Non-pigmented ciliary epithelial cell (primary cell): ENCODE data around the gene INPP5J.
"Not testable (repeated sequence)": the region's sequence is repeated elsewhere in the genome, so short reads cannot be mapped to it uniquely, and the experiment has no call there.

Experiments
- DNase-seq: peaks from one replicate; pipeline ENCODE4 v3.0.0-alpha.2; 2010; ENCODE audit warnings: low read depth

INPP5J gene

GRCh38 chr22:31150615-31151014 lies 27.8 kb downstream of the INPP5J start:
- DNase-seq = no peak

GRCh38 chr22:31151872-31152271 lies 29.1 kb downstream of the INPP5J start:
- no peak for DNase-seq

- DNase-seq = no peak
Observed at GRCh38 chr22:31153357-31153756, 30.6 kb downstream of the INPP5J start.

- no peak for DNase-seq
Observed at GRCh38 chr22:31154975-31155374, 32.2 kb downstream of the INPP5J start.

DNA sequence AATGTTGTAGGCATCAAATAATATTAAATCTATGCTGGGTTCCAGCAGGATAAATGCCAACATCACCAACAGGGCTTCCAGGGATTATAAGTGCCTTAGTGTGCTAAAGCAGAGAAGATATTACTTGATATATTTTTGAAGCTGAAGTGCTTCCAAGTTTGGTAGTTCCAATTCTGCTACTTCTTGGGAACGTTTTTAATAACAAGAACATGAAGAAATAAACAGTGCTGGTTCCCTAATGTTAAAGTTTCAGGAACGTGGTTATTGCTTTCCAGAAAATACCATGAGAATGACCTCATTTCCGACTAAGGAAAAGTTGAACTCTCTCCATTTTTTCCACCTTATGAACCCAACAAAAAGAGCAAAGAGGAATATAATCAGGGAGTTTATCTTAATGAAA lies 32.7 kb downstream of the INPP5J start:
- DNase-seq = no peak

DNA sequence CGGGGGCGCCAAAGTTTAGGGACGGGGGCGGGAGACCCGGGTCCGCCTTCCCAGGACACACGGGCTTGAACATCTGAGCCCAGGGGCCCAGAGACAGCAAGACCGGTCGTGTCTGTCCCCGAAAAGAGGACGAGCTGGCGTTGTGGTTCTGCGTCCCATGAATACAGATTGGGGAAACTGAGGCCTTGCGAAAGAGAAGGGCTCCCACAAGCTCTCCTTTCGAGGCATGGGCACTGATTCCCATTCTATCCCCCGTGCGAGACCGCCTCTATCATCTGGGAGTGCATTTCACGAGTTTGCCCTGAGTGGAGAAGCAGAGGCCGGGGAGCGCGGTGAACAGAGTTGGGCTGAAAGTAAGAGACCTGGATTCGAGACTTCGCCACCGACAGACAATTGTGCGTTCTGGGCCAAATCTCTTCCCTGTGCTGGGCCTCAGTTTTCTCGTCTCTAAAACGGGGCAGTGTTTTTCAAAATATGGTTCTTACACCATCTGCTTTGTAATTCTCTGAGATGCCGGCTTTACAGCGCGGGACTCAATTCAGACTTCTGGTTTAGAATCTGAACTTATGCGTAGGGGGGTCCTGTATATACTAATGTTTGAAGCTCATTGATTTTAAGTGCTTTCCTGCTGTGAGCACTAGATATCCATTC lies 37.7 kb downstream of the INPP5J start:
- DNase-seq = no peak

GRCh38 chr22:31161386-31161785 lies 38.6 kb downstream of the INPP5J start:
- no peak for DNase-seq

GRCh38 chr22:31162015-31162765 lies 39.4 kb downstream of the INPP5J start:
- DNase-seq = no peak

GRCh38 chr22:31170971-31171370 lies 48.2 kb downstream of the INPP5J start:
- DNase-seq = no peak

DNA sequence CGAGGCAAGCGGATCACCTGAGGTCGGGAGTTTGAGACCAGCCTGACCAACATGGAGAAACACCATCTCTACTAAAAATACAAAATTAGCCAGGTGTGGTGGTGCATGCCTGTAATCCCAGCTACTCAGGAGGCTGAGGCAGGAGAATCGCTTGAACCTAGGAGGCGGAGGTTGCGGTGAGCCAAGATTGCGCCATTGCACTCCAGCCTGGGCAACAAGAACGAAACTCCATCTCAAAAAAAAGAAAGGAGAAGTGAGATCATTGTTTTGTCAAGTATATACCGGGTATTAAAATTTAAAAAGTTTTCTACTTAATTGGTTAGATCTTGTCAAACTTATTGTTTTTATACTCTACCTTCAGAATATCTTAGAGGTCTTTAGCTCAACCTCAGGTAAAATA lies 49.0 kb downstream of the INPP5J start:
- DNase-seq = not testable (repeated sequence)

DNA sequence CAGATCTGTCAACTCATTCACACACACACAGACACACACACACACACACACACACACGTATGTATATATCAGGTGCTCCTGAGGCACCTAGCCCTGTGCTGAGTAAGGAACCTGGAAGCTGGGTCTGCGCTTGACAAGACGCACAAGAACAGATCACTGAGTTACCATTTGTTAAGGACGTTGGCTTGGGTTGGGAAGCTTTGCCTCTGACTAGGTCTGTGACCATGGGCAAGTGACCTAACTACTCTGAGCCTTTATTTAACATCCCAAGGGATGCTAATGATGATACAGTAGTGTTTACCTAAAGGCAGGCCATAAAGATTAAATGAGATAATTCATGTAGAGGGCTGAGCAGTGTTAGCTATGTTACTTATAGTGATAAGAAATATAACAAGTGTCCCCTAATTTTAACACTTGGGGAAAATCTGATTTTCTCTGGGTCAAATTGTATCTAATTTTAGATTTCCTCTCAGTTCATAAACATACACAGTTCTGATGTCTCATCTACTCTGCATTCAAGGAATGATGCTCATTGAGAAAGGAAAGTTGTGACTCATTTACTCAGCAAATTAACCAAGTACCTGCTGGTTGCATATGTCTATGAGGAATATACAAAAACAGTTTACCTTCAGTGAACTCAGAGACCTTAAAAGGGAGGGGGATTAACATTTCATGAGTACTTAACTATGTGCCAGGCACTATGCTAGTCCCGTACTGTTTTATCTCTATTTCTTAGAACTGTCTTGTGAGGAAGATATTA lies 50.8 kb downstream of the INPP5J start:
- peak; percentile 71 for DNase-seq

- no peak for DNase-seq
Observed at GRCh38 chr22:31176923-31177322, 54.2 kb downstream of the INPP5J start.

DNA sequence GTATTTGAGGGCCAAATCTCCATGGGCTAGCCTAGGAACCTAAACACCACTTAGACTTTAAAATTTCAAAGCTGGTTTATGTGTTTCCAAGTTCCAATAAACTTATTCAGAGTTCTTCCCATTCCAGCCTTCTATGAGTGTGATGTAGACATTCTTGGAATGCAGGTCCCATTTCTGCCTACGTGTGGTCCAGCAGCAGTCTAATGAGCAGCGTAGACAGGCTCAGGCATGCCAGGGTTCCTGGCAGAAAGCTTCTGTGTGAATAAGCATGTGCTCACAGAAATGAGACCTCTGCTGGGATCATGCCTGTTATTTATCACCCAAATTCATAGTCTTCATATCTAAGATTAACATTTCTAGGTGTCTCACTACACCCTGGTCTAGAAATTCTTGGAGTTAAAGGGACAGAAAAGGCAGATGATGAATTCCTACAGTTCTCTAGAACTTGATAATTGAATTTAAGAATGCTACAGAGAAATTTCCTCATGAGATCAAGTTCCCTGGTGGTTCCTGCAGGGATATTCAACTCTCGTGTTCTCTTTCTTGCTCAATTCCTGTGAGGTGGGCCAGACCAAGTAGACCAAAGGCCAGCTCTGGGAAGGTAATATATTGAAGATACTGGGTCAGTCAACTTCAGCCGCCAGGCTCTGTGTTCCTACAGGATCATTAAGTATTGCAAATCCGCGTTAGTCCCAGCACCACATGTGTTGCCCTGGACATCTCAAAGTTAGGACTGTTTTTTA lies 54.8 kb downstream of the INPP5J start:
- DNase-seq = peak; percentile 90

- no peak for DNase-seq
Observed at GRCh38 chr22:31178859-31179258, 56.1 kb downstream of the INPP5J start.

GRCh38 chr22:31179345-31179744 lies 56.6 kb downstream of the INPP5J start:
- no peak for DNase-seq

GRCh38 chr22:31184015-31184414 lies 61.2 kb downstream of the INPP5J start:
- no peak for DNase-seq
